GM23338 (cell line): ENCODE measurements around the gene CGB2. TPM values are rescaled to one million over a fixed set of nuclear protein-coding genes. Genes with fewer than 3 reads are reported as not detected.

Experiments
- REST ChIP-seq: IDR thresholded peaks from one replicate; pipeline ENCODE4 v1.6.1; 2018; ENCODE audit warnings: antibody characterized with exemption; ENCODE audit not compliant: unreplicated experiment
- ZNF114 ChIP-seq: fragments of 250-450 bp; sonication (Bioruptor Pico); IDR thresholded peaks from 2 replicates; pipeline ENCODE4 v1.5.0; 2020; ENCODE audit warnings: mild to moderate bottlenecking, moderate library complexity
- polyA plus RNA-seq: library from polyadenylated mRNA; unstranded; fragments of >200 nt; fragmentation: Nextera tagmentation; extraction: Ambion mirVana; gene quantifications from 2 replicates; pipeline ENCODE4 v1.2.1, GENCODE V29; 2016
- total RNA-seq: library from RNA; depleted of rRNA; stranded (reverse); fragments of >200 nt; shearing (Covaris generic); gene quantifications from 2 replicates; pipeline ENCODE4 v1.2.3, GENCODE V29; 2014
- TF ChIP-seq, protein P1 (sequence below): fragments of 250-450 bp; sonication (Bioruptor Pico); IDR thresholded peaks from 2 replicates; pipeline ENCODE4 v1.5.0; 2020; ENCODE audit warnings: mild to moderate bottlenecking, moderate library complexity

CGB2 gene
- total and polyA plus RNA-seq, 2 experiments from 2014 or later = 0.57 TPM; not detected in 1

GRCh38 chr19:49064029-49064629 is 32.4 kb downstream of the CGB2 start (continued):
- TF ChIP-seq, protein P1, sequence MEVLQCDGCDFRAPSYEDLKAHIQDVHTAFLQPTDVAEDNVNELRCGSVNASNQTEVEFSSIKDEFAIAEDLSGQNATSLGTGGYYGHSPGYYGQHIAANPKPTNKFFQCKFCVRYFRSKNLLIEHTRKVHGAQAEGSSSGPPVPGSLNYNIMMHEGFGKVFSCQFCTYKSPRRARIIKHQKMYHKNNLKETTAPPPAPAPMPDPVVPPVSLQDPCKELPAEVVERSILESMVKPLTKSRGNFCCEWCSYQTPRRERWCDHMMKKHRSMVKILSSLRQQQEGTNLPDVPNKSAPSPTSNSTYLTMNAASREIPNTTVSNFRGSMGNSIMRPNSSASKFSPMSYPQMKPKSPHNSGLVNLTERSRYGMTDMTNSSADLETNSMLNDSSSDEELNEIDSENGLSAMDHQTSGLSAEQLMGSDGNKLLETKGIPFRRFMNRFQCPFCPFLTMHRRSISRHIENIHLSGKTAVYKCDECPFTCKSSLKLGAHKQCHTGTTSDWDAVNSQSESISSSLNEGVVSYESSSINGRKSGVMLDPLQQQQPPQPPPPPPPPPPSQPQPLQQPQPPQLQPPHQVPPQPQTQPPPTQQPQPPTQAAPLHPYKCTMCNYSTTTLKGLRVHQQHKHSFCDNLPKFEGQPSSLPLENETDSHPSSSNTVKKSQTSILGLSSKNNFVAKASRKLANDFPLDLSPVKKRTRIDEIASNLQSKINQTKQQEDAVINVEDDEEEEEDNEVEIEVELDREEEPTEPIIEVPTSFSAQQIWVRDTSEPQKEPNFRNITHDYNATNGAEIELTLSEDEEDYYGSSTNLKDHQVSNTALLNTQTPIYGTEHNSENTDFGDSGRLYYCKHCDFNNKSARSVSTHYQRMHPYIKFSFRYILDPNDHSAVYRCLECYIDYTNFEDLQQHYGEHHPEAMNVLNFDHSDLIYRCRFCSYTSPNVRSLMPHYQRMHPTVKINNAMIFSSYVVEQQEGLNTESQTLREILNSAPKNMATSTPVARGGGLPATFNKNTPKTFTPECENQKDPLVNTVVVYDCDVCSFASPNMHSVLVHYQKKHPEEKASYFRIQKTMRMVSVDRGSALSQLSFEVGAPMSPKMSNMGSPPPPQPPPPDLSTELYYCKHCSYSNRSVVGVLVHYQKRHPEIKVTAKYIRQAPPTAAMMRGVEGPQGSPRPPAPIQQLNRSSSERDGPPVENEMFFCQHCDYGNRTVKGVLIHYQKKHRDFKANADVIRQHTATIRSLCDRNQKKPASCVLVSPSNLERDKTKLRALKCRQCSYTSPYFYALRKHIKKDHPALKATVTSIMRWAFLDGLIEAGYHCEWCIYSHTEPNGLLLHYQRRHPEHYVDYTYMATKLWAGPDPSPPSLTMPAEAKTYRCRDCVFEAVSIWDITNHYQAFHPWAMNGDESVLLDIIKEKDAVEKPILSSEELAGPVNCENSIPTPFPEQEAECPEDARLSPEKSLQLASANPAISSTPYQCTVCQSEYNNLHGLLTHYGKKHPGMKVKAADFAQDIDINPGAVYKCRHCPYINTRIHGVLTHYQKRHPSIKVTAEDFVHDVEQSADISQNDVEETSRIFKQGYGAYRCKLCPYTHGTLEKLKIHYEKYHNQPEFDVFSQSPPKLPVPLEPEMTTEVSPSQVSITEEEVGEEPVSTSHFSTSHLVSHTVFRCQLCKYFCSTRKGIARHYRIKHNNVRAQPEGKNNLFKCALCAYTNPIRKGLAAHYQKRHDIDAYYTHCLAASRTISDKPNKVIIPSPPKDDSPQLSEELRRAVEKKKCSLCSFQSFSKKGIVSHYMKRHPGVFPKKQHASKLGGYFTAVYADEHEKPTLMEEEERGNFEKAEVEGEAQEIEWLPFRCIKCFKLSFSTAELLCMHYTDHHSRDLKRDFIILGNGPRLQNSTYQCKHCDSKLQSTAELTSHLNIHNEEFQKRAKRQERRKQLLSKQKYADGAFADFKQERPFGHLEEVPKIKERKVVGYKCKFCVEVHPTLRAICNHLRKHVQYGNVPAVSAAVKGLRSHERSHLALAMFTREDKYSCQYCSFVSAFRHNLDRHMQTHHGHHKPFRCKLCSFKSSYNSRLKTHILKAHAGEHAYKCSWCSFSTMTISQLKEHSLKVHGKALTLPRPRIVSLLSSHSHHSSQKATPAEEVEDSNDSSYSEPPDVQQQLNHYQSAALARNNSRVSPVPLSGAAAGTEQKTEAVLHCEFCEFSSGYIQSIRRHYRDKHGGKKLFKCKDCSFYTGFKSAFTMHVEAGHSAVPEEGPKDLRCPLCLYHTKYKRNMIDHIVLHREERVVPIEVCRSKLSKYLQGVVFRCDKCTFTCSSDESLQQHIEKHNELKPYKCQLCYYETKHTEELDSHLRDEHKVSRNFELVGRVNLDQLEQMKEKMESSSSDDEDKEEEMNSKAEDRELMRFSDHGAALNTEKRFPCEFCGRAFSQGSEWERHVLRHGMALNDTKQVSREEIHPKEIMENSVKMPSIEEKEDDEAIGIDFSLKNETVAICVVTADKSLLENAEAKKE (CRISPR knock-in tag) = no peak
- no peak for TF ChIP-seq ZNF114 (CRISPR knock-in tag)
- no peak for TF ChIP-seq REST
